Activated T-helper 1 cell treated with anti-CD3 and anti-CD28 coated beads, Interleukin-12 subunit alpha, Interleukin-12 subunit beta, Interleukin-2, Interleukin-4 antibody, amounts not matched to agents 30 ng/mL and 10 ng/mL and 1 ng/mL, durations not matched to agents 14 hours and 24 hours and 36 hours (primary cell): ENCODE results near the gene MAN2A2. TPM values are rescaled to one million over a fixed set of nuclear protein-coding genes. Genes with fewer than 3 reads are reported as not detected.
A peak's percentile ranks its signal among the peaks of the same experiment; 100 is the strongest.
"Not testable (repeated sequence)": the region's sequence is repeated elsewhere in the genome, so short reads cannot be mapped to it uniquely, and the experiment has no call there.

Experiments used
- DNase-seq: peaks from one replicate; pipeline ENCODE4 v3.0.0; 2021; ENCODE audit warnings: low spot score
- H3K27ac Mint-ChIP-seq: one replicate; pipeline ENCODE4 v1.8.0; 2021; ENCODE audit warnings: mild to moderate bottlenecking, mixed read lengths
- H3K27me3 Mint-ChIP-seq: one replicate; pipeline ENCODE4 v1.8.0; 2022; ENCODE audit warnings: mild to moderate bottlenecking, moderate library complexity, mixed read lengths; ENCODE audit not compliant: insufficient read depth
- H3K36me3 Mint-ChIP-seq: one replicate; pipeline ENCODE4 v1.8.0; 2021; ENCODE audit warnings: low read depth, mixed read lengths
- H3K4me1 Mint-ChIP-seq: one replicate; pipeline ENCODE4 v1.8.0; 2021; ENCODE audit warnings: low read depth, mixed read lengths
- H3K4me3 Mint-ChIP-seq: one replicate; pipeline ENCODE4 v1.8.0; 2021; ENCODE audit warnings: mild to moderate bottlenecking, moderate library complexity, mixed read lengths
- H3K9me3 Mint-ChIP-seq: one replicate; pipeline ENCODE4 v1.8.0; 2021; ENCODE audit warnings: mixed read lengths
- intact Hi-C: fragments of 100-400 bp; cut with micrococcal nuclease; formaldehyde crosslinking; loops from one replicate; pipeline ENCODE4 v1.15.1; 2024
- total RNA-seq: library from RNA; stranded (reverse); gene quantifications from 2 replicates; pipeline ENCODE4 v1.2.3, GENCODE V29; 2022

Gene MAN2A2
- total RNA-seq, 1 donor from 2014 or later = 239 TPM

DNA sequence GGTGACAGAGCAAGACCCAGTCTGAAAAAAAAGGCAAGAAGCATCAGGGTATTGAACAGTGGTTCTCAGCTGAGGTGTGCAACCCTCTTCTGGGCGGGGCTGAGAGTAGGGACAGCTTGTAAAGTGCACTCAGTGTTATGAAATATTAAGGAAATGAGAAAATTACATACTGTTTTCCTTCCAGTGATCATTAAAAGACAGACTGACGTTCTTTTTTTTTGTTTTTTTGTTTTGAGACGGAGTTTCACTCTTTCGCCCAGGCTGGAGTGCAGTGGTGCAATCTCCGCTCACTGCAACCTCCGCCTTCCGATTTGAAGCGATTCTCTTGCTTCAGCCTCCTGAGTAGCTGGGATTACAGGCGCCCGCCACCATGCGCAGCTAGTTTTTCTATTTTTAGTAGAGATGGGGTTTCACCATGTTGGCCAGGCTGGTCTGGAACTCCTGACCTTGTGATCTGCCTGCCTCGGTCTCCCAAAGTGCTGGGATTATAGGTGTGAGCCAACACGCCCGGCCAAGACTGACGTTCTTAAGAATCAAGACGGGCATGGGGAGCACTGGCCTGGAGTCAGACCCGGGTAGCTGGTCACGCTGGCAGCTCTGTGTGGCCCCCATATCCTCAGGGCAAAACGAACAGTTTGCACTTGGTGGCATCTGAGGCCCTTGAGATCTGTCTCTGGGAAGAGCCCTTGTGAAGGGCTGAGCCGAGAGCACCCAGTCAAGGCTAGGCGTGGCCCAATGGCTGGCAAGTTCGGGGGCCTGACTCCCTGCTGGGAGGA is 11.4 kb downstream of the MAN2A2 start:
- intact Hi-C loops = no loop called here
- Mint-ChIP-seq H3K9me3 (no peaks in the 10 kb centered on the region), H3K4me1 (no peaks in the 10 kb centered on the region), H3K27me3 (no peaks in the 10 kb centered on the region), H3K36me3 (peaks cover 51% of the 10 kb centered on the region), H3K4me3 (no peak overlapping the region), H3K27ac (no peak overlapping the region)
- no peak for DNase-seq

DNA sequence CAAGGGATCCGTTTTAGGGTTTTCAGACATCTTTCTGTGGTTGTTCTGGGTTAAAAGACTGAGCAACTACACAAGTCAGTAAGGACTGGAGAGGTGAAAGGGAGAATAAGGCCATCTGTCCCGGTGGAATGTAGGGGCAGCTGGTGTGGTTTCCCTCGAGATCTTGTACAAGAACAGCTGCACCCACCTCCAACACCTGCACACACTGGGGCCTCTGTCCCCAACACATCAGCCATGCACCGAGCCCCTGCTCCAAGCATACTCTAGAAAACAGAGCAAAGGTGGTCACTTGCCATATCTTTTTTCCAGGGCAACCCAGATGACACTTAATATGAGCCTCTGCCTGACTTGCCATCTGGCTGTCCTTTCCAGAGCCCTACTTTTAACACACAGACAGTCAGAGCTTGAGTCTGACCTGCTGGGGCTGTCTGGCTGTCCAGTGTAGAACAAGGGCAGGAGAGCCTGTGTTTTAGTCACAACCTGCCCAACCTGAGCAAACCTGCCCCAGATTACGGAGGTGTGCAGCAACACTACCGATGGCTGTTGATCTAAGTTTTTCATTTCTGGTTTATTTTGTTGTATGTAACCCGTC is 12.2 kb downstream of the MAN2A2 start:
- DNase-seq = no peak
- H3K4me3 Mint-ChIP-seq = no peak overlapping the region
- H3K36me3 Mint-ChIP-seq = peaks cover 59% of the 10 kb centered on the region
- H3K9me3 Mint-ChIP-seq = no peaks in the 10 kb centered on the region
- H3K27me3 Mint-ChIP-seq = no peaks in the 10 kb centered on the region
- peak overlapping the region; percentile 58 for H3K27ac Mint-ChIP-seq
- H3K4me1 Mint-ChIP-seq = no peaks in the 10 kb centered on the region
- intact Hi-C loops = no loop called here

DNA sequence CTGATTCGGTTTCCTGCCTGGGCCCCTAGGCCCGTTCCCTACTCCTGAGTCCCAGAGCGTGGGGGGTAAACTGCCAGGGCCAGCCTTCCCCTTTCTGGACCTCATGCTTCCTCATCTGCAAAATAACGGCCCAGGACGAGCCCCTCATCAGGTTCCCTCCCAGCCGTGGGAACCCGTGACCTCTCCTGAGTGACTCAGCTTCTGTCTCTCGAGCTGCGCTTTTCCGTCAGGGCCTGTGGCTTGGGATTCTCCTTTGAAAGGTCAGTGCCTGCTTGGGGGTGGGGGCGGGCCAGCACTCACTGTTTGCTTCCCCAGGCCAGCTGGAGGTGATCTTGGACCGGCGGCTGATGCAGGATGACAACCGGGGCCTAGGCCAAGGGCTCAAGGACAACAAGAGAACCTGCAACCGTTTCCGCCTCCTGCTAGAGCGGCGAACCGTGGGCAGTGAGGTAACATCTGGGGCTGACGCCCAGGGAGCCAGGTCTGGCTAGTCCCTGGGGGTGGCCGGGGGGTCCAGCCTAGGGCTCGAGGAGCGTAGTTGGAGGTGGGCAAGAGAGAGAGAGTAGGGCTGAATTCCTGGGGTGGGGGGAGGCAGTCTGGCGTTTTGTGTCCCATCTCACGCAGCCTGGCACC is 12.8 kb downstream of the MAN2A2 start:
- Mint-ChIP-seq H3K9me3 (no peaks in the 10 kb centered on the region), H3K27ac (no peak overlapping the region), H3K36me3 (peaks cover 61% of the 10 kb centered on the region), H3K4me3 (no peak overlapping the region), H3K4me1 (peaks cover 4% of the 10 kb centered on the region), H3K27me3 (no peaks in the 10 kb centered on the region)
- intact Hi-C loops = no loop called here
- no peak for DNase-seq

GRCh38 chr15:90916461-90916860 is 13.4 kb downstream of the MAN2A2 start:
- intact Hi-C loops = no loop called here
- no peaks in the 10 kb centered on the region for H3K27me3 Mint-ChIP-seq
- no peak overlapping the region for H3K27ac Mint-ChIP-seq
- peaks cover 65% of the 10 kb centered on the region for H3K36me3 Mint-ChIP-seq
- peaks cover 9% of the 10 kb centered on the region for H3K4me1 Mint-ChIP-seq
- no peaks in the 10 kb centered on the region for H3K9me3 Mint-ChIP-seq
- H3K4me3 Mint-ChIP-seq = no peak overlapping the region
- no peak for DNase-seq

GRCh38 chr15:90917569-90917968 is 14.5 kb downstream of the MAN2A2 start:
- Mint-ChIP-seq H3K9me3 (no peaks in the 10 kb centered on the region), H3K36me3 (peaks cover 70% of the 10 kb centered on the region), H3K4me3 (no peak overlapping the region), H3K27ac (no peak overlapping the region), H3K4me1 (peaks cover 18% of the 10 kb centered on the region), H3K27me3 (no peaks in the 10 kb centered on the region)
- no peak for DNase-seq
- intact Hi-C loops = no loop called here

DNA sequence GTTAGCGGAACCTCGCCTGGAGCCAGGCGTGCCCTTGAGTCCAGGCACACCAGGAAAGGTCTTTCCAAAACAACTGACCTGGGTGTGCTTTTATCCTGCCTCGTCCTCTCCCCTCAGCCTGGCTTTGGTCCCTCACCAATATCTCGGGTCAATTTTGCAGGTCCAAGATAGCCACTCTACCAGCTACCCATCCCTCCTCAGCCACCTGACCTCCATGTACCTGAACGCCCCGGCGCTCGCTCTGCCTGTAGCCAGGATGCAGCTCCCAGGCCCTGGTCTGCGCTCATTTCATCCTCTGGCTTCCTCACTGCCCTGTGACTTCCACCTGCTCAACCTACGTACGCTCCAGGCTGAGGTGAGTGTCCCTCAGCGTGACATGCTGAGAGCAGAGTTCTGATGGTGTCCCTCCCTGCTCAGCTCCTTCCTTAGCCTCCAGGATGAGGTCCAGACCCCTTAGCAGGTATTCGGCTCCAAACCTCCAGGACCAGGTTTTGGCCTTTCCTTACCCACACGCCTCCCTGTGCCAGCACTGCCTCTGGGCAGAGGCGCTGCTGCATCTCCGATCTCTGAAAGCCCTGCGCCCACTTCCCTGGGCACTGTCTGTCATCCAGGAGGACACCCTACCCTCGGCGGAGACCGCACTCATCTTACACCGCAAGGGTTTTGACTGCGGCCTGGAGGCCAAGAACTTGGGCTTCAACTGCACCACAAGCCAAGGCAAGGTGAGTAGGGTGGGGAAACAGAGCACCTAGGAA is 15.1 kb downstream of the MAN2A2 start:
- intact Hi-C loops = no loop called here
- H3K36me3 Mint-ChIP-seq = peaks cover 66% of the 10 kb centered on the region
- H3K4me3 Mint-ChIP-seq = no peak overlapping the region
- H3K27ac Mint-ChIP-seq = no peak overlapping the region
- DNase-seq = no peak
- no peaks in the 10 kb centered on the region for H3K27me3 Mint-ChIP-seq
- no peaks in the 10 kb centered on the region for H3K9me3 Mint-ChIP-seq
- peaks cover 24% of the 10 kb centered on the region for H3K4me1 Mint-ChIP-seq

GRCh38 chr15:90918835-90919234 is 15.7 kb downstream of the MAN2A2 start:
- no peaks in the 10 kb centered on the region for H3K9me3 Mint-ChIP-seq
- H3K4me1 Mint-ChIP-seq = peaks cover 30% of the 10 kb centered on the region
- no peak overlapping the region for H3K27ac Mint-ChIP-seq
- no peaks in the 10 kb centered on the region for H3K27me3 Mint-ChIP-seq
- peaks cover 63% of the 10 kb centered on the region for H3K36me3 Mint-ChIP-seq
- intact Hi-C loops = no loop called here
- DNase-seq = no peak
- no peak overlapping the region for H3K4me3 Mint-ChIP-seq

DNA sequence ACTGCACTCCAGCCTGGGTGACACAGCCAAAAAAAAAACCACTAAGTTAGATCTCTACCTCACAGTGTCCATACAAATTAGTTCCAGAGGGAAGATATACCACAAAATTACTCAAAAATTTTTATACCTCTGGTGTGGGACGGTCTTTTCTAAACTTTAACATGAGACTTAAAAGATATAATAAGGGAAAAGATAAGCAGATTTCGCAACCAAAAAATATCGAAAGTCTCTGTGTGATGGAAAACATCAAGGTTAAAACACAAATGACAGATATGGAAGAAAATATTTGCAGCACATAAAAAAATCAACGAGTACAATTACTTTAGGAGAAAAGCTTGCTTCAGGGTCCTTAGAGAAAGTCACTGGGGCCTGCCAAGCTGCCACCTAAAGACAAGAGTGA is 18.8 kb downstream of the MAN2A2 start:
- no peaks in the 10 kb centered on the region for H3K27me3 Mint-ChIP-seq
- DNase-seq = no peak
- intact Hi-C loops = loop anchor here (2.0 kb wide), 2 partner anchors 19 to 77 kb away; partner anchors contain the start of gene MAN2A2
- H3K4me1 Mint-ChIP-seq = peaks cover 46% of the 10 kb centered on the region
- peaks cover 54% of the 10 kb centered on the region for H3K36me3 Mint-ChIP-seq
- no peak overlapping the region for H3K27ac Mint-ChIP-seq
- no peak overlapping the region for H3K4me3 Mint-ChIP-seq
- H3K9me3 Mint-ChIP-seq = no peaks in the 10 kb centered on the region

- DNase-seq, H3K9me3 Mint-ChIP-seq, H3K27me3 Mint-ChIP-seq, H3K4me3 Mint-ChIP-seq: not testable (repeated sequence)
- intact Hi-C loops = loop anchor here (1.0 to 2.0 kb wide), 3 partner anchors 8 to 78 kb away; partner anchors contain the start of gene MAN2A2
- peaks cover 50% of the 10 kb centered on the region for H3K36me3 Mint-ChIP-seq
- H3K27ac Mint-ChIP-seq = peak overlapping the region; percentile 73
- peaks cover 46% of the 10 kb centered on the region for H3K4me1 Mint-ChIP-seq
Observed at GRCh38 chr15:90922712-90923322, 19.7 kb downstream of the MAN2A2 start.

GRCh38 chr15:90924375-90924774 is 21.3 kb downstream of the MAN2A2 start:
- peaks cover 40% of the 10 kb centered on the region for H3K36me3 Mint-ChIP-seq
- peaks cover 54% of the 10 kb centered on the region for H3K4me1 Mint-ChIP-seq
- H3K27me3 Mint-ChIP-seq = no peaks in the 10 kb centered on the region
- H3K9me3 Mint-ChIP-seq = no peaks in the 10 kb centered on the region
- intact Hi-C loops = no loop called here
- H3K4me3 Mint-ChIP-seq = peak overlapping the region; percentile 51
- no peak for DNase-seq
- peak overlapping the region; percentile 85 for H3K27ac Mint-ChIP-seq

DNA sequence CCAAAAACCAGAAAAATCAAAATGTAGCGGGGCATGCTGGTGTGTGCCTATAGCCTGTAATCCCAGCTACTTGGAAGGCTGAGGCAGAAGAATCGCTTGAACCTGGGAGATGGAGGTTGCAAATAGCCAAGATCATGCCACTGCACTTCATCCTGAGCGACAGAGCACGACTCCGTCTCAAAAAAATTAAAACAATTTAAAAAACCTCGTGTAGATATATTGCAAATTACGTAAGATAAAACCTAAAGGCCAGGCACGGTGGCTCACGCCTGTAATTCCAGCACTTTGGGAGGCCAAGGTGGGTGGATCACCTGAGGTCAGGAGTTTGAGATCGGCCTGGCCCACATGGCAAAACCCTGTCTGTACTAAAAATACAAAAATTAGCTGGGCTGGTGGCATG is 23.7 kb downstream of the MAN2A2 start:
- intact Hi-C loops, H3K4me3 Mint-ChIP-seq, DNase-seq, H3K27ac Mint-ChIP-seq, H3K27me3 Mint-ChIP-seq, H3K9me3 Mint-ChIP-seq: not testable (repeated sequence)
- peaks cover 67% of the 10 kb centered on the region for H3K4me1 Mint-ChIP-seq
- H3K36me3 Mint-ChIP-seq = peaks cover 19% of the 10 kb centered on the region

DNA sequence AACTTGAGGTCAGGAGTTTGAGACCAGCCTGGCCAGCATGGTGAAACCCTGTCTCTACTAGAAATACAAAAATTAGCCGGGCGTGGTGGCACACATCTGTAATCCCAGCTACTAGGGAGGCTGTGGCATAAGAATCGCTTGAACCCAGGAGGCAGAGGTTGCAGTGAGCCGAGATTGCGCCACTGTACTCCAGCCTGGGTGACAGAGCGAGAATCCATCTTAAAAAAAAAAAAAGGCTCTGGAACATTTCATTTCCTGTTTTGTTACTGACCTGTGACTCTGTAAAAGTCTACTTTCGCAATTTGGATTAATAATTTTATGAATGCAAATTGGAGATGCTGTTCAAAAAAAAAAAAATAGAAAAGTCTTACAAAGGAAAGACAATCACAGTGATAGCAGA is 25.0 kb downstream of the MAN2A2 start:
- Mint-ChIP-seq H3K4me3 (peak overlapping the region; percentile 65), H3K4me1 (peaks cover 64% of the 10 kb centered on the region), H3K27ac (peak overlapping the region; percentile 67), H3K36me3 (peaks cover 13% of the 10 kb centered on the region)
- H3K27me3 Mint-ChIP-seq, H3K9me3 Mint-ChIP-seq, DNase-seq, intact Hi-C loops: not testable (repeated sequence)
